CD14-positive monocyte (primary cell): Measurements from ENCODE around the gene NRROS. TPM values are rescaled to one million over a fixed set of nuclear protein-coding genes. Genes with fewer than 3 reads are reported as not detected.

Experiments used
- DNase-seq, 3 donors: peaks; one replicate each; pipeline ENCODE4 v3.0.0-alpha.2; 2011 to 2022
- H2AFZ ChIP-seq: 2 replicates; pipeline ENCODE4 v1.6.0; 2012; ENCODE audit warnings: mild to moderate bottlenecking, low read depth, low read length, inconsistent platforms; ENCODE audit not compliant: insufficient read depth, poor library complexity, severe bottlenecking
- H3K27ac ChIP-seq, 2 donors: 1 replicate in 1 of 2; 2 replicates in 1 of 2; pipeline ENCODE4 v1.5.1; 2012 to 2013; ENCODE audit warnings: low read length in 2 of 2, control low read depth in 1 of 2, inconsistent platforms in 1 of 2, low read depth in 1 of 2, mild to moderate bottlenecking in 1 of 2
- H3K27me3 ChIP-seq, 2 donors: one replicate each; pipeline versions ENCODE4 v1.6.0 to v1.6.1; 2011 to 2013; ENCODE audit warnings: low read length in 2 of 2; ENCODE audit not compliant: control insufficient read depth in 2 of 2, insufficient read depth in 2 of 2
- H3K36me3 ChIP-seq, 2 donors: replicated peaks in 1 of 2; 1 replicate in 1 of 2; 2 replicates in 1 of 2; pipeline versions ENCODE4 v1.5.1 to v1.6.1; 2012 to 2013; ENCODE audit warnings: low read length in 2 of 2, control low read depth in 1 of 2, inconsistent platforms in 1 of 2, mild to moderate bottlenecking in 1 of 2; ENCODE audit not compliant: insufficient read depth in 2 of 2, control insufficient read depth in 1 of 2
- H3K4me1 ChIP-seq, 2 donors: 1 replicate in 1 of 2; 2 replicates in 1 of 2; pipeline versions ENCODE4 v1.5.1 to v1.6.1; 2012 to 2013; ENCODE audit warnings: low read length in 2 of 2, control low read depth in 1 of 2, inconsistent platforms in 1 of 2, mild to moderate bottlenecking in 1 of 2, moderate library complexity in 1 of 2; ENCODE audit not compliant: insufficient read depth in 2 of 2, control insufficient read depth in 1 of 2
- H3K4me2 ChIP-seq: replicated peaks from 2 replicates; pipeline ENCODE3; 2012; ENCODE audit warnings: low read length, moderate library complexity, mild to moderate bottlenecking; ENCODE audit not compliant: poor library complexity, severe bottlenecking; ENCODE audit errors: extremely low read depth
- H3K4me3 ChIP-seq, 3 experiments: fragments of 200-600 bp in 1 of 3; sonication (generic) in 1 of 3; replicated peaks in 1 of 3; 1 replicate in 2 of 3; 2 replicates in 1 of 3; pipeline ENCODE4 v1.5.1; 2011 to 2013; ENCODE audit warnings: low read length in 3 of 3, mild to moderate bottlenecking in 3 of 3, control low read depth in 2 of 3, low read depth in 2 of 3, inconsistent platforms in 1 of 3, moderate library complexity in 1 of 3
- H3K79me2 ChIP-seq: 2 replicates; pipeline ENCODE4 v1.6.0; 2012; ENCODE audit warnings: mild to moderate bottlenecking, control low read depth, inconsistent platforms, low read length, moderate library complexity; ENCODE audit not compliant: insufficient read depth
- H3K9ac ChIP-seq: 2 replicates; pipeline ENCODE4 v1.6.0; 2017; ENCODE audit warnings: low read length, mild to moderate bottlenecking; ENCODE audit not compliant: insufficient read depth, poor library complexity, severe bottlenecking
- H3K9me3 ChIP-seq, 2 donors: replicated peaks in 1 of 2; 1 replicate in 1 of 2; 2 replicates in 1 of 2; pipeline versions ENCODE4 v1.5.1 to v1.6.1; 2012 to 2013; ENCODE audit warnings: low read length in 2 of 2, control low read depth in 1 of 2; ENCODE audit not compliant: control insufficient read depth in 1 of 2, insufficient read depth in 1 of 2
- H4K20me1 ChIP-seq: 2 replicates; pipeline ENCODE4 v1.6.0; 2012; ENCODE audit warnings: mild to moderate bottlenecking, low read length, control low read depth, moderate library complexity; ENCODE audit not compliant: insufficient read depth
- H3K27ac Mint-ChIP-seq, 7 donors: one replicate each; pipeline ENCODE4 v1.8.0; 2020; ENCODE audit warnings: mild to moderate bottlenecking in 7 of 7, mixed read lengths in 7 of 7, moderate library complexity in 6 of 7, inconsistent platforms in 2 of 7
- H3K27me3 Mint-ChIP-seq, 3 donors: one replicate each; pipeline ENCODE4 v1.8.0; 2021 to 2022; ENCODE audit warnings: low read depth in 3 of 3, mild to moderate bottlenecking in 3 of 3, mixed read lengths in 3 of 3, moderate library complexity in 3 of 3, inconsistent platforms in 1 of 3
- H3K36me3 Mint-ChIP-seq, 2 donors: one replicate each; pipeline ENCODE4 v1.8.0; 2020; ENCODE audit warnings: mixed read lengths in 2 of 2, inconsistent platforms in 1 of 2, mild to moderate bottlenecking in 1 of 2
- H3K4me1 Mint-ChIP-seq: one replicate; pipeline ENCODE4 v1.8.0; 2020; ENCODE audit warnings: mild to moderate bottlenecking, mixed read lengths
- H3K4me3 Mint-ChIP-seq, 2 donors: one replicate each; pipeline ENCODE4 v1.8.0; 2020; ENCODE audit warnings: mild to moderate bottlenecking in 2 of 2, mixed read lengths in 2 of 2, moderate library complexity in 1 of 2
- H3K9me3 Mint-ChIP-seq, 7 donors: one replicate each; pipeline ENCODE4 v1.8.0; 2020 to 2022; ENCODE audit warnings: mixed read lengths in 7 of 7, mild to moderate bottlenecking in 6 of 7, moderate library complexity in 6 of 7, inconsistent platforms in 2 of 7
- WGBS: methylation state at CpG from one replicate; pipeline ENCODE4 v1.1.5; 2013; ENCODE audit warnings: missing lambda C conversion rate; ENCODE audit not compliant: insufficient coverage; 5-methylcytosine and 5-hydroxymethylcytosine counted together
- intact Hi-C, 2 donors: fragments of 100-400 bp; cut with micrococcal nuclease; formaldehyde crosslinking; loops; one replicate each; pipeline versions ENCODE4 v1.15.0 to v1.15.1; 2023
- polyA plus RNA-seq, 3 donors: library from polyadenylated mRNA; depleted of rRNA in 1 of 3; unstranded in 2 of 3; stranded (reverse) in 1 of 3; fragments of 300-500 nt in 2 of 3; fragments of >200 nt in 1 of 3; fragmentation: Illumina TruSeq in 2 of 3; gene quantifications; 1 replicate in 2 of 3; 2 replicates in 1 of 3; pipeline ENCODE4 v1.2.3, GENCODE V29; 2012 to 2021
- TF ChIP-seq, protein P1 (sequence below): fragments of 200-600 bp; IDR thresholded peaks from one replicate; pipeline ENCODE4 v1.8.0; 2022; ENCODE audit warnings: antibody characterized with exemption, mild to moderate bottlenecking

The NRROS gene
- polyA plus RNA-seq, 3 donors, result 5.9 to 109 (median 7.5) TPM

GRCh38 chr3:196645096-196645495 lies 5.6 kb downstream of the NRROS start:
- peaks cover 83 to 97% of the 10 kb centered on the region in 2 donors for H3K4me1 ChIP-seq
- peak overlapping the region; percentile 16 for H3K4me2 ChIP-seq
- intact Hi-C loops, result no loop called here
- peaks cover 95% of the 10 kb centered on the region for H4K20me1 ChIP-seq
- no peaks in the 10 kb centered on the region for H3K9me3 ChIP-seq
- peak overlapping the region; percentile 75 to 100 (median 91) for H3K27ac Mint-ChIP-seq
- no peak overlapping the region for H3K4me3 ChIP-seq
- peak overlapping the region in 1 of 2 donors; percentile 31 for H3K4me3 Mint-ChIP-seq
- H3K36me3 Mint-ChIP-seq, result peaks cover 63 to 87% of the 10 kb centered on the region in 2 donors
- H3K9me3 Mint-ChIP-seq, result peaks cover 0 to 2% (median 0%) of the 10 kb centered on the region in 7 donors
- H3K27me3 ChIP-seq, result no peaks in the 10 kb centered on the region
- H3K27ac ChIP-seq, result peak overlapping the region; percentile 50 to 96
- H3K9ac ChIP-seq, result no peak overlapping the region
- H3K79me2 ChIP-seq, result peaks cover 100% of the 10 kb centered on the region
- 40% methylated on average over 3 of the region's 4 CpGs for WGBS
- no peak overlapping the region for H2AFZ ChIP-seq
- no peak for DNase-seq
- peaks cover 87% of the 10 kb centered on the region for H3K4me1 Mint-ChIP-seq
- H3K27me3 Mint-ChIP-seq, result peaks cover 0 to 1% (median 0%) of the 10 kb centered on the region in 3 donors
- TF ChIP-seq, protein P1, sequence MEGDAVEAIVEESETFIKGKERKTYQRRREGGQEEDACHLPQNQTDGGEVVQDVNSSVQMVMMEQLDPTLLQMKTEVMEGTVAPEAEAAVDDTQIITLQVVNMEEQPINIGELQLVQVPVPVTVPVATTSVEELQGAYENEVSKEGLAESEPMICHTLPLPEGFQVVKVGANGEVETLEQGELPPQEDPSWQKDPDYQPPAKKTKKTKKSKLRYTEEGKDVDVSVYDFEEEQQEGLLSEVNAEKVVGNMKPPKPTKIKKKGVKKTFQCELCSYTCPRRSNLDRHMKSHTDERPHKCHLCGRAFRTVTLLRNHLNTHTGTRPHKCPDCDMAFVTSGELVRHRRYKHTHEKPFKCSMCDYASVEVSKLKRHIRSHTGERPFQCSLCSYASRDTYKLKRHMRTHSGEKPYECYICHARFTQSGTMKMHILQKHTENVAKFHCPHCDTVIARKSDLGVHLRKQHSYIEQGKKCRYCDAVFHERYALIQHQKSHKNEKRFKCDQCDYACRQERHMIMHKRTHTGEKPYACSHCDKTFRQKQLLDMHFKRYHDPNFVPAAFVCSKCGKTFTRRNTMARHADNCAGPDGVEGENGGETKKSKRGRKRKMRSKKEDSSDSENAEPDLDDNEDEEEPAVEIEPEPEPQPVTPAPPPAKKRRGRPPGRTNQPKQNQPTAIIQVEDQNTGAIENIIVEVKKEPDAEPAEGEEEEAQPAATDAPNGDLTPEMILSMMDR, result no peak
- peaks cover 44 to 56% of the 10 kb centered on the region in 2 donors for H3K36me3 ChIP-seq

- WGBS, result 64% methylated on average over 20 of the region's 21 CpGs
- peaks cover 46 to 56% of the 10 kb centered on the region in 2 donors for H3K36me3 ChIP-seq
- Mint-ChIP-seq H3K4me3 (peak overlapping the region; percentile 30 to 47), H3K27me3 (peaks cover 0 to 1% (median 0%) of the 10 kb centered on the region in 3 donors), H3K4me1 (peaks cover 95% of the 10 kb centered on the region), H3K27ac (peak overlapping the region; percentile 75 to 100 (median 91)), H3K9me3 (peaks cover 0 to 2% (median 0%) of the 10 kb centered on the region in 7 donors), H3K36me3 (peaks cover 57 to 88% of the 10 kb centered on the region in 2 donors)
- no peaks in the 10 kb centered on the region for H3K9me3 ChIP-seq
- no peaks in the 10 kb centered on the region for H3K27me3 ChIP-seq
- H3K9ac ChIP-seq, result no peak overlapping the region
- peaks cover 95% of the 10 kb centered on the region for H4K20me1 ChIP-seq
- H3K4me1 ChIP-seq, result peaks cover 91 to 98% of the 10 kb centered on the region in 2 donors
- peak in 1 of 3 donors; percentile 30 for DNase-seq
- peak overlapping the region; percentile 27 for H3K4me2 ChIP-seq
- intact Hi-C loops, result no loop called here
- H3K4me3 ChIP-seq, result no peak overlapping the region
- peak overlapping the region; percentile 50 to 96 for H3K27ac ChIP-seq
- H2AFZ ChIP-seq, result no peak overlapping the region
- peaks cover 100% of the 10 kb centered on the region for H3K79me2 ChIP-seq
- TF ChIP-seq, protein P1, result no peak
Observed at GRCh38 chr3:196645897-196646665, 6.6 kb downstream of the NRROS start.
